ENCODE results near the gene KCNH8.

GRCh38 chr3:19576343-19576742 lies 428.0 kb downstream of the KCNH8 start:
- TF ChIP-seq POLR2AphosphoS5 (IDR thresholded peaks at IDR 0.05), result no peak
- TF ChIP-seq, protein P1, sequence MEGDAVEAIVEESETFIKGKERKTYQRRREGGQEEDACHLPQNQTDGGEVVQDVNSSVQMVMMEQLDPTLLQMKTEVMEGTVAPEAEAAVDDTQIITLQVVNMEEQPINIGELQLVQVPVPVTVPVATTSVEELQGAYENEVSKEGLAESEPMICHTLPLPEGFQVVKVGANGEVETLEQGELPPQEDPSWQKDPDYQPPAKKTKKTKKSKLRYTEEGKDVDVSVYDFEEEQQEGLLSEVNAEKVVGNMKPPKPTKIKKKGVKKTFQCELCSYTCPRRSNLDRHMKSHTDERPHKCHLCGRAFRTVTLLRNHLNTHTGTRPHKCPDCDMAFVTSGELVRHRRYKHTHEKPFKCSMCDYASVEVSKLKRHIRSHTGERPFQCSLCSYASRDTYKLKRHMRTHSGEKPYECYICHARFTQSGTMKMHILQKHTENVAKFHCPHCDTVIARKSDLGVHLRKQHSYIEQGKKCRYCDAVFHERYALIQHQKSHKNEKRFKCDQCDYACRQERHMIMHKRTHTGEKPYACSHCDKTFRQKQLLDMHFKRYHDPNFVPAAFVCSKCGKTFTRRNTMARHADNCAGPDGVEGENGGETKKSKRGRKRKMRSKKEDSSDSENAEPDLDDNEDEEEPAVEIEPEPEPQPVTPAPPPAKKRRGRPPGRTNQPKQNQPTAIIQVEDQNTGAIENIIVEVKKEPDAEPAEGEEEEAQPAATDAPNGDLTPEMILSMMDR (IDR thresholded peaks at IDR 0.05), result no peak

Measured in prostate gland (tissue), 2 donors.